ENCODE results near the gene HMBS. TPM values are rescaled to one million over a fixed set of nuclear protein-coding genes. Genes with fewer than 3 reads are reported as not detected.

HMBS gene
- total and polyA plus RNA-seq, 11 donors = 8.1 to 34.0 (median 16.6) TPM

GRCh38 chr11:119093942-119094815 lies 9.5 kb downstream of the HMBS start:
- TF ChIP-seq CTCF (IDR thresholded peaks at IDR 0.05) (no peak), POLR2A (IDR thresholded peaks at IDR 0.05) (no peak)
- peak in 2 of 4 donors; percentile 13 to 32 for ATAC-seq
- peaks cover 0 to 50% (median 34%) of the 10 kb centered on the region in 9 donors for H3K36me3 ChIP-seq

GRCh38 chr11:119094816-119095065 lies 10.1 kb downstream of the HMBS start:
- DNase-seq (peak; percentile 84 to 91 (median 88)), ATAC-seq (peak; percentile 49 to 86 (median 79))
- H3K9me3 ChIP-seq = no peaks in the 10 kb centered on the region
- TF ChIP-seq CTCF (IDR thresholded peaks at IDR 0.05) = peak; percentile 59 to 87 (median 70)
- no peak for TF ChIP-seq POLR2A (IDR thresholded peaks at IDR 0.05)
- no peaks in the 10 kb centered on the region for H3K27me3 ChIP-seq
- intact Hi-C loops (cut with DNase I) = loop anchor here in 5 of 10 donors (1.0 to 10.0 kb wide), 7 partner anchors 27 to 103 kb away; partner anchors contain the start of genes VPS11 (in 2 of the 5) and HYOU1 (in 1 of the 5)
- peaks cover 0 to 50% (median 34%) of the 10 kb centered on the region in 9 donors for H3K36me3 ChIP-seq
- 0% methylated on average over 4 to 19 of the region's 19 CpGs for WGBS, 4 donors
- peaks cover 6 to 33% (median 19%) of the 10 kb centered on the region in 12 donors for H3K4me1 ChIP-seq
- peak overlapping the region; percentile 62 to 88 (median 77) for H3K4me3 ChIP-seq
- peak overlapping the region; percentile 60 to 97 (median 89) for H3K27ac ChIP-seq

More at GRCh38 chr11:119093942-119094815, 9.5 kb downstream of the HMBS start:
- Histone ChIP-seq H3K27me3 (no peaks in the 10 kb centered on the region), H3K4me1 (peaks cover 6 to 33% (median 19%) of the 10 kb centered on the region in 12 donors), H3K27ac (peak overlapping the region; percentile 60 to 97 (median 89)), H3K9me3 (no peaks in the 10 kb centered on the region), H3K4me3 (peak overlapping the region; percentile 62 to 88 (median 77))
- WGBS, 4 donors = 1 to 3% (median 2%) methylated on average over 27 to 81 of the region's 81 CpGs
- intact Hi-C loops (cut with DNase I) = loop anchor here in 4 of 10 donors (2.0 to 10.0 kb wide), 4 partner anchors 27 to 103 kb away; partner anchors contain the start of gene VPS11 (in 1 of the 4)
- DNase-seq = peak in 1 of 5 donors; percentile 48

- no peaks in the 10 kb centered on the region for H3K9me3 ChIP-seq
- peak overlapping the region; percentile 62 to 88 (median 77) for H3K4me3 ChIP-seq
- TF ChIP-seq POLR2A (IDR thresholded peaks at IDR 0.05) = peak; percentile 70 to 98
- TF ChIP-seq CTCF (IDR thresholded peaks at IDR 0.05) = peak in 5 of 12 donors; percentile 0 to 30 (median 6)
- H3K4me1 ChIP-seq = peaks cover 7 to 38% (median 20%) of the 10 kb centered on the region in 12 donors
- no peaks in the 10 kb centered on the region for H3K27me3 ChIP-seq
- peaks cover 0 to 50% (median 34%) of the 10 kb centered on the region in 9 donors for H3K36me3 ChIP-seq
- intact Hi-C loops (cut with DNase I) = loop anchor here in 5 of 10 donors (1.0 to 10.0 kb wide), 6 partner anchors 28 to 102 kb away; partner anchors contain the start of genes VPS11 (in 2 of the 5) and HYOU1 (in 1 of the 5)
- ATAC-seq (peak; percentile 96 to 98 (median 96)), DNase-seq (peak; percentile 99)
- H3K27ac ChIP-seq = peak overlapping the region; percentile 60 to 97 (median 89)
- WGBS, 4 donors = 0 to 1% (median 1%) methylated on average over 23 to 79 of the region's 79 CpGs
Measured at GRCh38 chr11:119095066-119095880, 10.6 kb downstream of the HMBS start.

Data from heart left ventricle (tissue), 16 donors.